ENCODE data around the gene KCNAB1. TPM values are rescaled to one million over a fixed set of nuclear protein-coding genes. Genes with fewer than 3 reads are reported as not detected.
A peak's percentile ranks its signal among the peaks of the same experiment; 100 is the strongest.

KCNAB1 gene
- total and polyA plus RNA-seq, 2 experiments from 2014 or later = 0.06 to 0.70 TPM

GRCh38 chr3:156174229-156174847 lies 54.0 kb downstream of the KCNAB1 start:
- Histone ChIP-seq H3K36me3 (no peaks in the 10 kb centered on the region), H3K4me1 (ENCODE audit: low read depth) (peaks cover 5% of the 10 kb centered on the region), H3K9me3 (ENCODE audit: low read depth) (no peaks in the 10 kb centered on the region), H3K27ac (no peak overlapping the region), H3K4me3 (no peak overlapping the region), H3K27me3 (no peaks in the 10 kb centered on the region)
- TF ChIP-seq CTCF (IDR thresholded peaks at IDR 0.05; ENCODE audit: low read depth, low read length) = peak; percentile 49
- peak; percentile 41 to 67 for DNase-seq (ENCODE audit: low read depth in 1 of 2, low spot score in 1 of 2)

- Histone ChIP-seq H3K9me3 (ENCODE audit: low read depth) (no peaks in the 10 kb centered on the region), H3K36me3 (no peaks in the 10 kb centered on the region), H3K4me1 (ENCODE audit: low read depth) (peaks cover 5% of the 10 kb centered on the region), H3K27me3 (no peaks in the 10 kb centered on the region), H3K27ac (no peak overlapping the region), H3K4me3 (no peak overlapping the region)
- no peak for DNase-seq (ENCODE audit: low read depth in 1 of 2, low spot score in 1 of 2)
- TF ChIP-seq CTCF (IDR thresholded peaks at IDR 0.05; ENCODE audit: low read depth, low read length) = no peak
These were observed 55.2 kb downstream of the KCNAB1 start for GRCh38 chr3:156175570-156175969.

GRCh38 chr3:156176048-156176447 lies 55.7 kb downstream of the KCNAB1 start:
- Histone ChIP-seq H3K27ac (no peak overlapping the region), H3K36me3 (no peaks in the 10 kb centered on the region), H3K4me3 (no peak overlapping the region), H3K9me3 (ENCODE audit: low read depth) (no peaks in the 10 kb centered on the region), H3K27me3 (no peaks in the 10 kb centered on the region), H3K4me1 (ENCODE audit: low read depth) (peaks cover 5% of the 10 kb centered on the region)
- TF ChIP-seq CTCF (IDR thresholded peaks at IDR 0.05; ENCODE audit: low read depth, low read length) = no peak
- no peak for DNase-seq (ENCODE audit: low read depth in 1 of 2, low spot score in 1 of 2)

GRCh38 chr3:156176629-156177210 lies 56.3 kb downstream of the KCNAB1 start:
- Histone ChIP-seq H3K4me3 (no peak overlapping the region), H3K4me1 (ENCODE audit: low read depth) (peaks cover under 1% of the 10 kb centered on the region), H3K36me3 (no peaks in the 10 kb centered on the region), H3K27ac (no peak overlapping the region), H3K27me3 (no peaks in the 10 kb centered on the region), H3K9me3 (ENCODE audit: low read depth) (no peaks in the 10 kb centered on the region)
- DNase-seq (ENCODE audit: low read depth in 1 of 2, low spot score in 1 of 2) = no peak
- no peak for TF ChIP-seq CTCF (IDR thresholded peaks at IDR 0.05; ENCODE audit: low read depth, low read length)

- H3K36me3 ChIP-seq = no peaks in the 10 kb centered on the region
- no peak for TF ChIP-seq CTCF (IDR thresholded peaks at IDR 0.05; ENCODE audit: low read depth, low read length)
- H3K4me3 ChIP-seq = no peak overlapping the region
- H3K27ac ChIP-seq = no peak overlapping the region
- H3K9me3 ChIP-seq (ENCODE audit: low read depth) = no peaks in the 10 kb centered on the region
- H3K27me3 ChIP-seq = no peaks in the 10 kb centered on the region
- DNase-seq (ENCODE audit: low read depth in 1 of 2, low spot score in 1 of 2) = peak in 1 of 2 donors; percentile 18
- no peaks in the 10 kb centered on the region for H3K4me1 ChIP-seq (ENCODE audit: low read depth)
These were observed 59.7 kb downstream of the KCNAB1 start for GRCh38 chr3:156180077-156180476.
